Choroid plexus epithelial cell (primary cell): ENCODE data around the gene MBL2.

ENCODE experiments used
- DNase-seq: peaks from one replicate; pipeline ENCODE4 v3.0.0-alpha.2; 2010; ENCODE audit warnings: low read depth
- H3K4me3 ChIP-seq: 2 replicates; pipeline ENCODE4 v1.5.1; 2011; ENCODE audit warnings: low read depth, mild to moderate bottlenecking, control low read depth, low read length, moderate library complexity
- TF ChIP-seq, protein P1 (sequence below): conservative IDR thresholded peaks from 2 replicates; pipeline ENCODE4 v1.5.1; 2011; ENCODE audit warnings: low read depth, mild to moderate bottlenecking, control low read depth, inconsistent platforms, low read length, moderate library complexity

Gene MBL2

GRCh38 chr10:52774182-52774581 lies 1.6 kb upstream of the MBL2 start:
- H3K4me3 ChIP-seq: no peak overlapping the region
- DNase-seq: no peak
- TF ChIP-seq, protein P1, sequence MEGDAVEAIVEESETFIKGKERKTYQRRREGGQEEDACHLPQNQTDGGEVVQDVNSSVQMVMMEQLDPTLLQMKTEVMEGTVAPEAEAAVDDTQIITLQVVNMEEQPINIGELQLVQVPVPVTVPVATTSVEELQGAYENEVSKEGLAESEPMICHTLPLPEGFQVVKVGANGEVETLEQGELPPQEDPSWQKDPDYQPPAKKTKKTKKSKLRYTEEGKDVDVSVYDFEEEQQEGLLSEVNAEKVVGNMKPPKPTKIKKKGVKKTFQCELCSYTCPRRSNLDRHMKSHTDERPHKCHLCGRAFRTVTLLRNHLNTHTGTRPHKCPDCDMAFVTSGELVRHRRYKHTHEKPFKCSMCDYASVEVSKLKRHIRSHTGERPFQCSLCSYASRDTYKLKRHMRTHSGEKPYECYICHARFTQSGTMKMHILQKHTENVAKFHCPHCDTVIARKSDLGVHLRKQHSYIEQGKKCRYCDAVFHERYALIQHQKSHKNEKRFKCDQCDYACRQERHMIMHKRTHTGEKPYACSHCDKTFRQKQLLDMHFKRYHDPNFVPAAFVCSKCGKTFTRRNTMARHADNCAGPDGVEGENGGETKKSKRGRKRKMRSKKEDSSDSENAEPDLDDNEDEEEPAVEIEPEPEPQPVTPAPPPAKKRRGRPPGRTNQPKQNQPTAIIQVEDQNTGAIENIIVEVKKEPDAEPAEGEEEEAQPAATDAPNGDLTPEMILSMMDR: no peak

GRCh38 chr10:52771534-52772445 lies 794 bp downstream of the MBL2 start:
- no peak for DNase-seq
- H3K4me3 ChIP-seq: no peak overlapping the region
- TF ChIP-seq, protein P1: no peak

DNA sequence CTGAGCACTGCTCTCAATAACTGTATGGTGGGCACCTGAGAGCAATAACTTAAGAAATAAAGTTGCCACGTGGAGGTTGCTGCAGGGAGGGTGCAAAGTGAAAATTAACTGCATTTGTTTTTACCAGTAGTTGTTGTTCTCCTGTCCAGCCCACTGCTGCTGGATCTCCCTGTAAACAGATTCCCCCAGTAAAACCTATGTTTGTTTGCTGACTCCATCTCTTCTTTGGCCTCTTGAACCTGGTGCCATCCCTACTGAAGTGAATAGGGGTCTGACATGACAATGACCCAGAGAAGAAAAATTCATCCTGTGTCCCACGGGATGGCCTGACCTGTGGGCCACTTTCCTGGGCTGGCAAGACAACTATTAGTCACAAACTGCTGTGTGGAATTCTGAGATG lies 1.7 kb downstream of the MBL2 start:
- no peak for DNase-seq
- no peak overlapping the region for H3K4me3 ChIP-seq

GRCh38 chr10:52769966-52770365 lies 2.6 kb downstream of the MBL2 start:
- H3K4me3 ChIP-seq: no peak overlapping the region
- no peak for DNase-seq
- TF ChIP-seq, protein P1: no peak

More for the DNA sequence above, 1.7 kb downstream of the MBL2 start:
- TF ChIP-seq, protein P1: no peak

- TF ChIP-seq, protein P1: no peak
- DNase-seq: no peak
- H3K4me3 ChIP-seq: no peak overlapping the region
Observed at GRCh38 chr10:52768001-52768532, 4.5 kb downstream of the MBL2 start.

GRCh38 chr10:52762088-52762487 lies 10.5 kb downstream of the MBL2 start:
- H3K4me3 ChIP-seq: no peak overlapping the region
- TF ChIP-seq, protein P1: no peak
- DNase-seq: no peak
